Naive thymus-derived CD4-positive, alpha-beta T cell (primary cell): ENCODE data around the gene ARMC9. TPM values are rescaled to one million over a fixed set of nuclear protein-coding genes. Genes with fewer than 3 reads are reported as not detected.

ENCODE experiments used
- ATAC-seq: fragments of 150-1000 bp; cut with Tn5 transposase; 2 replicates; pipeline ENCODE4 v1.10.0; 2021; ENCODE audit warnings: mild to moderate bottlenecking, moderate library complexity
- CTCF ChIA-PET: fragments of 350-600 bp; sonication (Branson Sonifier 250); formaldehyde crosslinking; loops from one replicate; lab custom pipeline; 2021; ENCODE audit warnings: antibody characterized with exemption; lab: Charles Lee
- POLR2A ChIA-PET: fragments of 350-600 bp; sonication (Branson Sonifier 250); formaldehyde crosslinking; loops from one replicate; lab custom pipeline; 2021; ENCODE audit warnings: antibody characterized with exemption, inconsistent platforms; lab: Charles Lee
- DNase-seq, 9 donors: peaks; one replicate each; pipeline versions ENCODE4 v3.0.0 to v3.0.0-alpha.2; 2020 to 2022; ENCODE audit warnings: mixed read lengths in 1 of 9
- H3K27ac ChIP-seq: one replicate; pipeline ENCODE4 v1.7.0; 2013; ENCODE audit warnings: mild to moderate bottlenecking, low read depth, low read length, moderate library complexity
- H3K27me3 ChIP-seq, 2 donors: one replicate each; pipeline ENCODE4 v1.7.0; 2013; ENCODE audit warnings: low read length in 2 of 2, mild to moderate bottlenecking in 2 of 2, moderate library complexity in 2 of 2; ENCODE audit not compliant: control insufficient read depth in 2 of 2, insufficient read depth in 2 of 2
- H3K36me3 ChIP-seq, 3 experiments: 1 replicate in 2 of 3; 2 replicates in 1 of 3; pipeline ENCODE4 v1.7.0; 2013; ENCODE audit warnings: low read length in 3 of 3, mild to moderate bottlenecking in 3 of 3, moderate library complexity in 1 of 3; ENCODE audit not compliant: insufficient read depth in 3 of 3, control insufficient read depth in 2 of 3
- H3K4me1 ChIP-seq, 2 donors: one replicate each; pipeline ENCODE4 v1.7.0; 2013; ENCODE audit warnings: low read length in 2 of 2, mild to moderate bottlenecking in 2 of 2, moderate library complexity in 1 of 2; ENCODE audit not compliant: control insufficient read depth in 2 of 2, insufficient read depth in 2 of 2
- H3K4me3 ChIP-seq: 2 replicates; pipeline ENCODE4 v1.7.0; 2013; ENCODE audit warnings: mild to moderate bottlenecking, low read length
- H3K9me3 ChIP-seq, 3 experiments: 1 replicate in 2 of 3; 2 replicates in 1 of 3; pipeline ENCODE4 v1.7.0; 2013; ENCODE audit warnings: low read length in 3 of 3; ENCODE audit not compliant: control insufficient read depth in 2 of 3
- H3K27ac Mint-ChIP-seq, 9 donors: one replicate each; pipeline ENCODE4 v1.8.0; 2020 to 2022; ENCODE audit warnings: mixed read lengths in 9 of 9, mild to moderate bottlenecking in 8 of 9, moderate library complexity in 5 of 9, inconsistent platforms in 2 of 9
- H3K27me3 Mint-ChIP-seq, 5 donors: one replicate each; pipeline ENCODE4 v1.8.0; 2021 to 2022; ENCODE audit warnings: mixed read lengths in 5 of 5, mild to moderate bottlenecking in 1 of 5
- H3K36me3 Mint-ChIP-seq, 5 donors: one replicate each; pipeline ENCODE4 v1.8.0; 2020 to 2022; ENCODE audit warnings: mixed read lengths in 5 of 5, mild to moderate bottlenecking in 3 of 5, inconsistent platforms in 1 of 5
- H3K4me1 Mint-ChIP-seq, 7 donors: one replicate each; pipeline ENCODE4 v1.8.0; 2020 to 2022; ENCODE audit warnings: mixed read lengths in 7 of 7, mild to moderate bottlenecking in 3 of 7, inconsistent platforms in 1 of 7
- H3K4me3 Mint-ChIP-seq, 10 donors: one replicate each; pipeline ENCODE4 v1.8.0; 2020 to 2022; ENCODE audit warnings: mild to moderate bottlenecking in 10 of 10, mixed read lengths in 10 of 10, moderate library complexity in 6 of 10, inconsistent platforms in 2 of 10
- H3K9me3 Mint-ChIP-seq, 11 donors: one replicate each; pipeline ENCODE4 v1.8.0; 2020 to 2022; ENCODE audit warnings: mixed read lengths in 11 of 11, mild to moderate bottlenecking in 4 of 11, inconsistent platforms in 1 of 11, moderate library complexity in 1 of 11
- intact Hi-C, 2 donors: fragments of 100-400 bp; cut with micrococcal nuclease; formaldehyde crosslinking; loops; one replicate each; pipeline ENCODE4 v1.15.1; 2023
- polyA plus RNA-seq, 2 donors: library from polyadenylated mRNA; unstranded; fragments of 300-500 nt; fragmentation: Illumina TruSeq; gene quantifications; one replicate each; pipeline ENCODE4 v1.2.3, GENCODE V29; 2021
- total RNA-seq, 6 experiments: library from RNA in 5 of 6; stranded (reverse) in 5 of 6; gene quantifications; 1 replicate in 5 of 6; 2 replicates in 1 of 6; pipeline ENCODE4 v1.2.3 and lab custom pipeline; 2021 to 2026

Gene ARMC9
- total and polyA plus RNA-seq, 7 experiments from 2014 or later: 0.45 to 2.0 (median 0.85) TPM

DNA sequence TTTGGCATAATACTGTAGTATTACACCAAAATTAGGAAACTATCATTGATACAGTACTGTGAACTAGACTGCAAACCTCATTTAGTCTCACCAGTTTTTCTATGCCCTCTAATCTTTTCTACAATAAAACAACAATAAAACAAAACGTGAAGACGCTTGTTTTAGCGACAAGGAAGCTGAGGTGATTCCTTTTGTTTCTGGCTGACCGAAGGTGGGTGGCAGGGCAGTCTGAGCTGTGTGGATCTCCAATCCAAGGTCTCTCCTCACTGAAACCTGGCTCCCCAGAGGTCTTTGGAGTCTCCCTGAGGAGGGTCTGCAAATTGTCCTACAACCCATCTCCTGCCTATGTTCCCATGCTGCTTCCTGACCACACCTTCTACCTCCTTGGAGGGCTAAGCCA, 59.3 kb downstream of the ARMC9 start:
- Mint-ChIP-seq H3K4me3 (no peak overlapping the region), H3K36me3 (no peaks in the 10 kb centered on the region), H3K27ac (peak overlapping the region in 2 of 9 donors; percentile 15 to 22), H3K4me1 (peaks cover 5 to 13% (median 12%) of the 10 kb centered on the region in 7 donors), H3K9me3 (no peaks in the 10 kb centered on the region), H3K27me3 (peaks cover 0 to 41% (median 0%) of the 10 kb centered on the region in 5 donors)
- intact Hi-C loops: no loop called here
- no peak overlapping the region for H3K27ac ChIP-seq
- no peaks in the 10 kb centered on the region for H3K9me3 ChIP-seq
- no peaks in the 10 kb centered on the region for H3K27me3 ChIP-seq
- ChIA-PET POLR2A (no interaction called here), CTCF (no interaction called here)
- H3K4me1 ChIP-seq: no peaks in the 10 kb centered on the region
- no peak for DNase-seq
- no peak overlapping the region for H3K4me3 ChIP-seq
- H3K36me3 ChIP-seq: no peaks in the 10 kb centered on the region
- ATAC-seq: no peak

DNA sequence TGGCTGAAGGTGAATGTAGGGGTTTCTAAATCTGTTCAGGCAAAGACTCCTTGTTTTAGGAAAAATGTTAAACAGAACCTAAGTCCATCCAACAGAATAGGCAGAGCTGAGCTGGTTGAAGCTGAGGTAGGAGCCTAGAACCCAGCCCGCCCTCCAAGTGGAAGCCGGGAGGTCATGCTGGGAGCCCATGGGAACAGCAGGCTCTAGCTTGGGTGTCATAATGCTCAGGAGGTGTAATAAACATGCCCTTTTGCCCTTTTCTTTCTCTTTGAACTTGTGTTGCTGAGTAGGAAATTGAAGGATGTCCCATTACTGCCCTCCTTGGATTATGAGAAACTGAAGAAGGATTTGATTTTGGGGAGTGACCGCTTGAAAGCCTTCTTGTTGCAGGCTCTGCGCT, 60.3 kb downstream of the ARMC9 start:
- no peaks in the 10 kb centered on the region for H3K9me3 Mint-ChIP-seq
- no peaks in the 10 kb centered on the region for H3K36me3 ChIP-seq
- POLR2A ChIA-PET: no interaction called here
- no peak overlapping the region for H3K4me3 ChIP-seq
- no peaks in the 10 kb centered on the region for H3K9me3 ChIP-seq
- peaks cover 0 to 41% (median 0%) of the 10 kb centered on the region in 5 donors for H3K27me3 Mint-ChIP-seq
- H3K4me3 Mint-ChIP-seq: peak overlapping the region in 2 of 10 donors; percentile 27 to 40
- CTCF ChIA-PET: no interaction called here
- peaks cover 5 to 13% (median 12%) of the 10 kb centered on the region in 7 donors for H3K4me1 Mint-ChIP-seq
- no peaks in the 10 kb centered on the region for H3K27me3 ChIP-seq
- no peaks in the 10 kb centered on the region for H3K4me1 ChIP-seq
- H3K36me3 Mint-ChIP-seq: no peaks in the 10 kb centered on the region
- no peak for DNase-seq
- intact Hi-C loops: no loop called here
- no peak overlapping the region for H3K27ac ChIP-seq
- no peak for ATAC-seq
- H3K27ac Mint-ChIP-seq: no peak overlapping the region

DNA sequence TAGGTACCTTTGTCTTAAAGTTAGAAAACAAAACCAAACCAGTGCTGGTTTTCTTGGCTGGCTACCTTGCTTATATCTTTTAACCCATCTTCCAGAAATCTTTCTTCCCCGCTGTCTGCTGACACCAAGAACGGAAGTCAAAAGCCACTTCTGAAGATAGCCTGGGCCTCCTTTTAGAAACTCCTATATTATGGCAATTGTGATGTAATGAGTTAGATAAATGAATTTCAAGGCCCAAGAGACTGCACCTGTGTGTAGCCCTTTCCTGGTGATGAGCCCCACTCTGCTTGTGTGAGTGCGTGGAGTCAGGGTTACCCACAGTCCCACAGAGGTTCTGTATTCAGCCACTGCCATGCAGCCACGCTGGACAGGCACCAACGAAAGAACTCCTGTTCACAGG, 60.7 kb downstream of the ARMC9 start:
- ATAC-seq (no peak), DNase-seq (peak in 2 of 9 donors; percentile 1 to 4)

DNA sequence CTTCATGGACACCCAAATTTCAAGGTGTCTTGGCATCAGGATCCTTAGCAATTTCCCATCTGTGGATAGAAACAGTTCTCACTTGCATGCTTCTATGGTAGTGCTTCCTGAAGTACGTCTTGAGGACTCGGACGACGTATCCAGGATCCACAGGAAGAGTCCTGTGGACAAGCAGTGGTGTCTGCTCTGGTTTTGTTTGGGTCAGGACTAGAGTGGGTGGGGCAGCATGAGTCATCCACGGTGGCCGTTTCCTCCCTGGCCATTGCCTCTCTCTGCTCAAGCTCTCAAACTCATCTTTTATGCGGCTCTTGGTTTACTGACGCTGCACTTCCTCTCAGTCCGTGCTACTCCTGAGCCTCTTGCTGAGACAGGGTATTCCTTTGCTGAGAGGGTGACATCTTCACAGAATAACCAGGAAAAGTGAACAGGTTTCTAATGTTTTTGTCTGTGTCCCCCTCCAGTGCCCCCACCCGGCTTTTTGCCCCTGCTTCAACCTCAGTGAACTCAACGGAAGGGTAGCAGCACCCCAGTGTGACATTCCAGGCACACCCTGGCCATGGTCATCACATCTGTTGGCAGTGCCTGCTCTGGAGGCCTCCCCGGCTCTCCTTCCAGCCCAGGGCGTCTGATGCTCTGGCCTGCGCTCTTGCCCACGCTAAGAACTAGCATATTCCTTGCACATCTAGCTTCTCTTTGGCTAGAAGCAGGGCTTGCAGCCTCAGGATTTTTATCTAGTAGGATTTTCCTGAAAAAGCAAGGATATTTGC, 62.2 kb downstream of the ARMC9 start:
- Histone ChIP-seq H3K27me3 (no peaks in the 10 kb centered on the region), H3K4me1 (no peaks in the 10 kb centered on the region), H3K9me3 (no peaks in the 10 kb centered on the region), H3K27ac (no peak overlapping the region), H3K36me3 (no peaks in the 10 kb centered on the region), H3K4me3 (no peak overlapping the region)
- Mint-ChIP-seq H3K4me1 (peaks cover 5 to 13% (median 12%) of the 10 kb centered on the region in 7 donors), H3K27ac (no peak overlapping the region), H3K27me3 (peaks cover 0 to 41% (median 0%) of the 10 kb centered on the region in 5 donors), H3K9me3 (no peaks in the 10 kb centered on the region), H3K4me3 (no peak overlapping the region), H3K36me3 (no peaks in the 10 kb centered on the region)
- ATAC-seq: peak; percentile 29
- no peak for DNase-seq
- CTCF ChIA-PET: no interaction called here
- intact Hi-C loops: no loop called here
- POLR2A ChIA-PET: no interaction called here

More for the DNA sequence above, 60.7 kb downstream of the ARMC9 start:
- no peaks in the 10 kb centered on the region for H3K9me3 Mint-ChIP-seq
- peaks cover 5 to 13% (median 12%) of the 10 kb centered on the region in 7 donors for H3K4me1 Mint-ChIP-seq
- intact Hi-C loops: no loop called here
- H3K4me3 ChIP-seq: no peak overlapping the region
- no peaks in the 10 kb centered on the region for H3K4me1 ChIP-seq
- H3K4me3 Mint-ChIP-seq: peak overlapping the region in 3 of 10 donors; percentile 27 to 40 (median 32)
- no peaks in the 10 kb centered on the region for H3K9me3 ChIP-seq
- H3K36me3 Mint-ChIP-seq: no peaks in the 10 kb centered on the region
- H3K27ac Mint-ChIP-seq: no peak overlapping the region
- ChIA-PET POLR2A (no interaction called here), CTCF (no interaction called here)
- H3K27me3 Mint-ChIP-seq: peaks cover 0 to 39% (median 0%) of the 10 kb centered on the region in 5 donors
- no peaks in the 10 kb centered on the region for H3K36me3 ChIP-seq
- H3K27ac ChIP-seq: no peak overlapping the region
- no peaks in the 10 kb centered on the region for H3K27me3 ChIP-seq

DNA sequence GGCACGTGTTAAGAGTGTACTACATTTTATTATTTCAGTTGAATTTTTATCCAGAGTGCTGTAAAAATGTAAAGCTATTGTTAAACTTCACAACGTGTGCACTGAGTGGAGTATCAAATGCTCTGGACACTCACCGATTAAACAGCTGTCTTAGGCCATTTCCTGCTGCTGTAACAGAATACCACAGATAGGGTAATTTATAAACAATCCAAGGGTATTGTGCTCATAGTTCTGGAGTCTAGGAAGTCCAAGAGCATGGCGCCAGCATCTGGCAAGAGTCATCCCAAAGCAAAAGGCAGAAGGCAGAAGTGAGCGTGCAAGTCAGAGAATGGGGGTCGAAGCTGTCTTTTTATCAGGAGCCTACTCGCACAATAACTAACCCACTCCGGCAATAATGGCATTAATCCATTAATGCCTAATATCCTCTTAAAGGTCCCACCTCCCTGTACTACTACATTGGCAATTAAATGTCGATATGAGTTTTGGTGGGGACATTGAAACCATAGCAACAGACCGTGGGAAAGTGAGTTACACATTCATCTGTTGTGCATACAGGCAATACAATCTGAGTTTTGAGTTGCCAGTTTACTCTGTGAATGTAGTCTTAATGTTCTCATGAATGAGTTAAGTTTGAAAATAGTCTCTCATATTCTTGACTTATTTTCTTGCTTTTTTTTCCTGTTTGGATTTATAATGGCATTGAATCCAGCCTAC, 64.8 kb downstream of the ARMC9 start:
- no peak for ATAC-seq
- CTCF ChIA-PET: interaction anchor here (0.6 kb wide), 1 partner anchor 14 kb away, joined by 7 read pairs; no protein-coding TSS in a partner anchor

DNA sequence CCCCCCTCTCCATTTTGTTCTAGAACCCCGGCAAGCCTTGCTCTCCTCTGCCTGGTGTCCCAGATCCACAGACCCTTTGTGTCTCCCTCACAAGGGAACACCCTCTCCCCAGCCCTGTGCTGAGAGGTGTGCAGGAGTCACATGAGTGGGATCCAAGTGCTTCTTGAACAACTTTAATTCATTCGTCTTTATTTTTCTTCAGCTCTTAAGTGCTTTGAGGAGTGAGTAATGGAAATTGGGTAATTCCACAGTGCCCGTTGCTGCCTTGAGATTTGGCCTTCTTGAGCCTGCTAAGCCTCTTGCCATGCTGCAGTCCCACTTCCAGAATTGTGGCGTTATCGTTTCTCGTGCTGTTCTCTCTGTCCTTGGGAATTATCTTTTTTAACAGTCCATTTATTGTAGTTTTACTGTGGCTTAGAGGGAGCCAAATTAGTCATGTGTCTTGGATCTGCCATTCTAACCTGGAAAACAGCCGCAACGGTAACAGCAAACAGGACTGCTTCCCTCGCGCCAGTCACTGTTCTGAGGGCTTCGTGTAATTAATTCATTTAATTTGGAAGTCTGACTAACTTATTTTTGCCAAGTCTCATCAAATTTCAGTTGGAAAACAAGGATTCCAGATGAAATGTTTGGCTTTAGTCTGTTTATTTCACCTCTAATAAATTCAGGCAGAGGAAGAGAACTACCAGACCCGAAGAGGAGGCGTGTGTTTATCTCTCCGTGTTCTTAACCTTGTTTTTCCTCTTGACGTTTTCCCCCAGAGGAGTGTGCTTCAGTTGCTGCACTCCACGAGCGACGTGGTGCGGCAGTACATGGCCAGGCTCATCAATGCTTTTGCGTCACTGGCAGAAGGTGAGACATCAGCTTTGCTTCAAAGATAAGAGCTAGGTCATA, 72.0 kb downstream of the ARMC9 start:
- ChIA-PET CTCF (no interaction called here), POLR2A (no interaction called here)
- DNase-seq: no peak
- no peak overlapping the region for H3K27ac Mint-ChIP-seq
- H3K9me3 ChIP-seq: no peaks in the 10 kb centered on the region
- peaks cover 0 to 5% (median 0%) of the 10 kb centered on the region in 5 donors for H3K27me3 Mint-ChIP-seq
- no peaks in the 10 kb centered on the region for H3K4me1 ChIP-seq
- H3K4me3 ChIP-seq: no peak overlapping the region
- ATAC-seq: no peak
- H3K27me3 ChIP-seq: no peaks in the 10 kb centered on the region
- no peaks in the 10 kb centered on the region for H3K4me1 Mint-ChIP-seq
- no peaks in the 10 kb centered on the region for H3K36me3 Mint-ChIP-seq
- H3K27ac ChIP-seq: no peak overlapping the region
- H3K36me3 ChIP-seq: no peaks in the 10 kb centered on the region
- intact Hi-C loops: no loop called here
- no peak overlapping the region for H3K4me3 Mint-ChIP-seq
- H3K9me3 Mint-ChIP-seq: no peaks in the 10 kb centered on the region

More for the DNA sequence above, 64.8 kb downstream of the ARMC9 start:
- Histone ChIP-seq H3K4me3 (no peak overlapping the region), H3K9me3 (no peaks in the 10 kb centered on the region), H3K27ac (no peak overlapping the region), H3K36me3 (no peaks in the 10 kb centered on the region), H3K27me3 (no peaks in the 10 kb centered on the region), H3K4me1 (no peaks in the 10 kb centered on the region)
- Mint-ChIP-seq H3K9me3 (no peaks in the 10 kb centered on the region), H3K4me3 (no peak overlapping the region), H3K27me3 (peaks cover 0 to 26% (median 0%) of the 10 kb centered on the region in 5 donors), H3K36me3 (no peaks in the 10 kb centered on the region), H3K4me1 (peaks cover 5 to 13% (median 12%) of the 10 kb centered on the region in 7 donors), H3K27ac (peak overlapping the region in 1 of 9 donors; percentile 7)
- no peak for DNase-seq
- intact Hi-C loops: no loop called here
- POLR2A ChIA-PET: no interaction called here
